Subcutaneous abdominal adipose tissue (tissue), 5 donors: ENCODE results near the gene PDE1A.

Source experiments
- H3K27ac ChIP-seq: one replicate; pipeline ENCODE4 v1.7.0; 2013; ENCODE audit warnings: low read depth, mild to moderate bottlenecking, inconsistent platforms, low read length, moderate library complexity
- H3K27me3 ChIP-seq, 5 donors: one replicate each; pipeline ENCODE4 v1.7.0; 2013; ENCODE audit warnings: low read length in 5 of 5, inconsistent platforms in 1 of 5; ENCODE audit not compliant: control insufficient read depth in 5 of 5, insufficient read depth in 4 of 5
- H3K36me3 ChIP-seq, 5 donors: one replicate each; pipeline ENCODE4 v1.7.0; 2013; ENCODE audit warnings: low read length in 5 of 5; ENCODE audit not compliant: control insufficient read depth in 5 of 5, insufficient read depth in 5 of 5
- H3K4me1 ChIP-seq, 5 donors: one replicate each; pipeline ENCODE4 v1.7.0; 2013; ENCODE audit warnings: low read length in 5 of 5, mild to moderate bottlenecking in 3 of 5, moderate library complexity in 1 of 5; ENCODE audit not compliant: control insufficient read depth in 5 of 5, insufficient read depth in 5 of 5
- H3K4me3 ChIP-seq, 5 donors: one replicate each; pipeline ENCODE4 v1.7.0; 2013; ENCODE audit warnings: low read length in 5 of 5, low read depth in 1 of 5
- H3K9ac ChIP-seq, 5 donors: one replicate each; pipeline ENCODE4 v1.7.0; 2013; ENCODE audit warnings: low read length in 5 of 5, mild to moderate bottlenecking in 4 of 5, moderate library complexity in 3 of 5
- H3K9me3 ChIP-seq, 5 donors: one replicate each; pipeline ENCODE4 v1.7.0; 2013; ENCODE audit warnings: low read length in 5 of 5; ENCODE audit not compliant: control insufficient read depth in 5 of 5
- donor health status: healthy.
- donor health status: healthy.
- donor health status: healthy.
- donor health status: healthy.
- donor health status: healthy.

The PDE1A gene

GRCh38 chr2:182366628-182367027 is 60.2 kb downstream of the PDE1A start:
- Histone ChIP-seq H3K36me3 (no peaks in the 10 kb centered on the region), H3K27ac (no peak overlapping the region), H3K27me3 (no peaks in the 10 kb centered on the region), H3K4me1 (peaks cover 0 to 3% (median 0%) of the 10 kb centered on the region in 5 donors), H3K9ac (no peak overlapping the region), H3K4me3 (no peak overlapping the region), H3K9me3 (peaks cover 0 to 4% (median 0%) of the 10 kb centered on the region in 5 donors)

DNA sequence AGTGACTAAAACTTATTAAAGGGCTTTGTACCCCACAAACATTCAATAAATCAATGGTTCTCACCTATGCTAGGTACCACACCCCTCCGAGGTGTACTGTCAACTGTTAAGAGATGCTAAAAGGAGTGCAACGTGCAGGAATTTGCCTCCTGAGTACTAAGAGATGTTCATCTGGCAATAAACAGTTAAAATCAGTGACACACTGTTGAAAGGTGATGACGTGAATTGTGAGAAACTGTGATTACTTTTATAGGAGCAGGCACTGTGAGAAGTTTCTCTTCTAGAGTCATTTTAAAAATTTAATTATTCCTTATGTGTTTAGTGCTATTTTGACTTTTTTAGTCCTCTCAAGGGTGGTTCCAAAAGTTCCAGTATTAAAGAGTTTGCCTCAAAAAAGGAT is 61.0 kb downstream of the PDE1A start:
- H3K4me3 ChIP-seq, result no peak overlapping the region
- H3K27me3 ChIP-seq, result no peaks in the 10 kb centered on the region
- H3K4me1 ChIP-seq, result peaks cover 0 to 3% (median 0%) of the 10 kb centered on the region in 5 donors
- no peak overlapping the region for H3K27ac ChIP-seq
- peaks cover 0 to 4% (median 0%) of the 10 kb centered on the region in 5 donors for H3K9me3 ChIP-seq
- H3K9ac ChIP-seq, result no peak overlapping the region
- no peaks in the 10 kb centered on the region for H3K36me3 ChIP-seq

GRCh38 chr2:182361477-182361876 is 65.4 kb downstream of the PDE1A start:
- H3K4me1 ChIP-seq, result peaks cover 0 to 13% (median 6%) of the 10 kb centered on the region in 5 donors
- peaks cover 0 to under 1% (median 0%) of the 10 kb centered on the region in 5 donors for H3K9me3 ChIP-seq
- H3K9ac ChIP-seq, result no peak overlapping the region
- no peak overlapping the region for H3K4me3 ChIP-seq
- no peaks in the 10 kb centered on the region for H3K27me3 ChIP-seq
- H3K27ac ChIP-seq, result no peak overlapping the region
- H3K36me3 ChIP-seq, result no peaks in the 10 kb centered on the region

DNA sequence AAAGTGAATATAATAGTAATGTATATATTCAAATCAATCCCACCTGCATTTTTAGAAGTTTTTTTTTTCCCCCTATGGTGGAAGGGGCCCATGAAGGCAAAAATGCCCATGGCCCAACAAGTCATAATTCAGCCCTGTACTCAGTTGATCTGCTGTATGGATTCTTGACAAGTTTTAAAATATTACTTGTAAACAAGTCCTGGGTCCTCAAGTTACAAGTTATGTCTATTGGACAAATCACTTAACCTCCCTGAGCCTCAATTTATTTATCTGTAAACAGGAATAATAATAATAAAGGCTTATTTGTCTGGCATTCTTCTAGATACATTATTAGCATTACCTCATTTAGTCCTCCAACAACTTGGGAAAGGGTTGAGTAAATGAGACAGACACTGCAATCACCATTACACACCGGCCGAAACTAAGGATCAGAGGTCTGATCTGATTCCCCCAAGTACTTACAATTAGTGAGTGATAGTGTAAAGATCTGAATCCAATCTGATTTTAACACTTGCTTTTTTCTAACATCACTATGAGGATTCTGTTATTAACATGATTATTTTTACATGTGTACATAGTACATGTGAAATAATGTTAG is 66.1 kb downstream of the PDE1A start:
- peaks cover 0 to 13% (median 6%) of the 10 kb centered on the region in 5 donors for H3K4me1 ChIP-seq
- no peaks in the 10 kb centered on the region for H3K9me3 ChIP-seq
- H3K27me3 ChIP-seq, result no peaks in the 10 kb centered on the region
- H3K9ac ChIP-seq, result no peak overlapping the region
- H3K4me3 ChIP-seq, result no peak overlapping the region
- H3K36me3 ChIP-seq, result no peaks in the 10 kb centered on the region
- no peak overlapping the region for H3K27ac ChIP-seq

GRCh38 chr2:182359990-182360662 is 66.7 kb downstream of the PDE1A start:
- H3K4me3 ChIP-seq, result peak overlapping the region in 4 of 5 donors; percentile 4 to 43 (median 18)
- no peaks in the 10 kb centered on the region for H3K36me3 ChIP-seq
- H3K9ac ChIP-seq, result peak overlapping the region in 2 of 5 donors; percentile 4 to 52
- H3K4me1 ChIP-seq, result peaks cover 0 to 13% (median 6%) of the 10 kb centered on the region in 5 donors
- no peaks in the 10 kb centered on the region for H3K9me3 ChIP-seq
- no peaks in the 10 kb centered on the region for H3K27me3 ChIP-seq
- peak overlapping the region; percentile 8 for H3K27ac ChIP-seq

DNA sequence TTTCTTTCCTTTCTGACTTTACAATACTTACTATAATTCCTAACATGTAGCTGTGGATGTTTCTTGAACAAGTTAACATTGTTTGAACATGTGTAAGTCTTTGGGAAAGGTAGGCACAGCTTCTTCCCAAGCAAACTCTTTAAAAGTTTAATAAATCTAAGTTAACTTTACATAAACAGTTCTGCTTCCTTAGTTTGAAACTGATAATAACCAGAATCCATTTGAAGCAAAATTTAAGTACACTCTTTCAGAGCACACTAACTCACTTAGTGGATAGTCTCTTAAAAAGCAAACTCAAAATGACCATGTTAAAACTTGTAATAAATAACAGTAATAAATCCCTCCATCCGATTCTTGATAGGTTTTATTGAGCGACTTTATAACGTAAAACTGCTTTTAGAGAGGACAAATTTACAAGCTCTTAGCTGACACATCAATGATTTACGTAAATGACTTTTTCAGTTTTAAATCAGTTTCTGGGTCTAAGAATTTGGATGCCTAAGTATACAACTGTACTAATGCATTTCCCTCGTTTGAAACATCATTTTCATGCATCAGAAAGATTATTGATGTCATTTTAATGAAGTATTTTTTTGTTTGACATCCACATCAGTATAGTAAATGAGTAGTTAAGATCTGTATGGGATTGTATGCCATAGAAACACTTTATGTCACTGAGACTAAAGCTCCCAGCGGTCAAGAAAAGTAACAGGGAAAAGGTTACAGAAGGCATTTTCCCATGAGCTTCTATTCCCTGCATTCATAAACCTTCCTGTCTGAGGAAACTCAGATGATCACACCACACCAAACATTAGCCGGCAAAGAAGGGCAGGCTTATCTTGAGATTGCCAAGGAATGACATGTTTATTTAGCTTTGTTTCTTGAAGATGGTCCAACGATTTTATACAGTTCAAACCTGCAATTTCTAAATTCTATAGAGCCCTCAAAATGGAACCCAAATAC is 67.5 kb downstream of the PDE1A start:
- peak overlapping the region in 3 of 5 donors; percentile 4 to 25 (median 11) for H3K4me3 ChIP-seq

DNA sequence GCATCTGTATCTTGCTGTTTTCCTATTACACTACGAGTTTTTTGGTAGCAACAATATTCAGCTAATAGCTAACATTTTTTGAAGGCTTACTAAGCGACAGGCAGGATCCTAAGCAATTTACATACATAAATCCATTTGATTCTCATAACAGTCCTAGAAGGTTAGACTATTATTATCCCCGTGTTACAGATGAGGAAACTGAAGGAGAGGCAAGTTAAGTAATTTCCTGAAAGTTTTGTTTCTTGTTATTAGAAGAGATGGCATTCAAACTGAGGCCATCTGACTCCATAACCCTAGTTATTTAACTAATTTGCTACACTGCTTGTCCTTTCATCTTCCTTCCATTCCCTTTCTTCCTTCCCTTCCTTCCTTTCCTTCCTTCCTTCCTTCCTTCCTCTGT is 68.2 kb downstream of the PDE1A start:
- Histone ChIP-seq H3K36me3 (no peaks in the 10 kb centered on the region), H3K9me3 (no peaks in the 10 kb centered on the region), H3K27ac (no peak overlapping the region), H3K4me3 (no peak overlapping the region), H3K9ac (no peak overlapping the region), H3K27me3 (no peaks in the 10 kb centered on the region), H3K4me1 (peaks cover 0 to 13% (median 6%) of the 10 kb centered on the region in 5 donors)

More for the DNA sequence above, 67.5 kb downstream of the PDE1A start:
- peaks cover 0 to 13% (median 6%) of the 10 kb centered on the region in 5 donors for H3K4me1 ChIP-seq
- H3K27ac ChIP-seq, result peak overlapping the region; percentile 8
- peak overlapping the region in 1 of 5 donors; percentile 4 for H3K9ac ChIP-seq
- H3K9me3 ChIP-seq, result no peaks in the 10 kb centered on the region
- H3K27me3 ChIP-seq, result no peaks in the 10 kb centered on the region
- H3K36me3 ChIP-seq, result no peaks in the 10 kb centered on the region

GRCh38 chr2:182355815-182356214 is 71.0 kb downstream of the PDE1A start:
- peaks cover 0 to 13% (median 6%) of the 10 kb centered on the region in 5 donors for H3K4me1 ChIP-seq
- no peak overlapping the region for H3K4me3 ChIP-seq
- H3K27ac ChIP-seq, result no peak overlapping the region
- H3K9ac ChIP-seq, result no peak overlapping the region
- H3K36me3 ChIP-seq, result no peaks in the 10 kb centered on the region
- no peaks in the 10 kb centered on the region for H3K9me3 ChIP-seq
- H3K27me3 ChIP-seq, result no peaks in the 10 kb centered on the region

DNA sequence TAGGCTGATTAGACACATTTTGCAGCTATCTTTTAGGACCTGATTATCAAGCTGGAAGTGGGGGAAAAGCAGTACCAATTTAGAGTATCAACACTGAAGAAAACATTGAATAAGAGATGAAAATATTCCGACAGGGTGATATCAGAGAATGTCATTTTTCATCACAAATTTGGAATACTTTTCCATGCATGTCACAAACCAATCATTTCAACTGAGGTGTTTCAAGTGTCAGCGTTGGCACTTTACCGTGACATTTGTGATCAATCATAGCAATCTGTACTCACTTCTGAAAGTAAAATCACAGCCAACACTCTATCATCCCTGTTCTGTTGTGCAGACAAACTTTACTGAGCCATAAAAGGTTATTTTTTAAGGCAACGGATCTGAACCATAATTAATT is 75.4 kb downstream of the PDE1A start:
- Histone ChIP-seq H3K27me3 (no peaks in the 10 kb centered on the region), H3K9ac (no peak overlapping the region), H3K4me3 (no peak overlapping the region), H3K9me3 (no peaks in the 10 kb centered on the region), H3K27ac (no peak overlapping the region), H3K4me1 (no peaks in the 10 kb centered on the region), H3K36me3 (no peaks in the 10 kb centered on the region)
